22Rv1 (cell line): Measurements from ENCODE around the gene RB1.
A peak's percentile ranks its signal among the peaks of the same experiment; 100 is the strongest.
"Not testable (repeated sequence)": the region's sequence is repeated elsewhere in the genome, so short reads cannot be mapped to it uniquely, and the experiment has no call there.

Experiments
- H3K27ac ChIP-seq: fragments of 450-650 bp; 2 replicates; pipeline ENCODE4 v1.5.1; 2017
- ZFX ChIP-seq: fragments of 450-650 bp; IDR thresholded peaks from 2 replicates; pipeline ENCODE4 v1.6.1; 2017; ENCODE audit warnings: antibody characterized with exemption, borderline replicate concordance
- TF ChIP-seq, protein P1 (sequence below): fragments of 450-650 bp; IDR thresholded peaks from 2 replicates; pipeline ENCODE4 v1.5.1; 2017; ENCODE audit warnings: mild to moderate bottlenecking

The RB1 gene

DNA sequence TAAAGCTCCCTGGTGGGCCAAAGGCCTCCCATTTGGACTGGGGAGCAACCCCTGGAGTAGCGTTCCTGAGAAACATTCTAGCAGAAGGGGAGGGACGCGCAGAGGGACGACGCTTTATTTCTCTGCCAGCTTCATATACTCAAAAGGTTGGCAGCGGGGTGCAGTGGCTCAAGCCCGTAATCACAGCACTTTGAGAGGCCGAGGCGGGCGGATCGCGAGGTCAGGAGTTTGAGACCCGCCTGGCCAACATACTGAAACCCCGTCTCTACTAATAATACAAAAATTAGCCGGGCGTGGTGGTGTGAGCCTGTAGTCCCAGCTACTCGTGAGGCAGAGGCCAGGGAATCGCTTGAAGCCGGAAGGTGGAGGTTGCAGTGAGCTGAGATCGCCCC lies 16.8 kb downstream of the RB1 start:
- no peak overlapping the region for H3K27ac ChIP-seq
- TF ChIP-seq, protein P1, sequence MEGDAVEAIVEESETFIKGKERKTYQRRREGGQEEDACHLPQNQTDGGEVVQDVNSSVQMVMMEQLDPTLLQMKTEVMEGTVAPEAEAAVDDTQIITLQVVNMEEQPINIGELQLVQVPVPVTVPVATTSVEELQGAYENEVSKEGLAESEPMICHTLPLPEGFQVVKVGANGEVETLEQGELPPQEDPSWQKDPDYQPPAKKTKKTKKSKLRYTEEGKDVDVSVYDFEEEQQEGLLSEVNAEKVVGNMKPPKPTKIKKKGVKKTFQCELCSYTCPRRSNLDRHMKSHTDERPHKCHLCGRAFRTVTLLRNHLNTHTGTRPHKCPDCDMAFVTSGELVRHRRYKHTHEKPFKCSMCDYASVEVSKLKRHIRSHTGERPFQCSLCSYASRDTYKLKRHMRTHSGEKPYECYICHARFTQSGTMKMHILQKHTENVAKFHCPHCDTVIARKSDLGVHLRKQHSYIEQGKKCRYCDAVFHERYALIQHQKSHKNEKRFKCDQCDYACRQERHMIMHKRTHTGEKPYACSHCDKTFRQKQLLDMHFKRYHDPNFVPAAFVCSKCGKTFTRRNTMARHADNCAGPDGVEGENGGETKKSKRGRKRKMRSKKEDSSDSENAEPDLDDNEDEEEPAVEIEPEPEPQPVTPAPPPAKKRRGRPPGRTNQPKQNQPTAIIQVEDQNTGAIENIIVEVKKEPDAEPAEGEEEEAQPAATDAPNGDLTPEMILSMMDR, result no peak
- no peak for TF ChIP-seq ZFX

DNA sequence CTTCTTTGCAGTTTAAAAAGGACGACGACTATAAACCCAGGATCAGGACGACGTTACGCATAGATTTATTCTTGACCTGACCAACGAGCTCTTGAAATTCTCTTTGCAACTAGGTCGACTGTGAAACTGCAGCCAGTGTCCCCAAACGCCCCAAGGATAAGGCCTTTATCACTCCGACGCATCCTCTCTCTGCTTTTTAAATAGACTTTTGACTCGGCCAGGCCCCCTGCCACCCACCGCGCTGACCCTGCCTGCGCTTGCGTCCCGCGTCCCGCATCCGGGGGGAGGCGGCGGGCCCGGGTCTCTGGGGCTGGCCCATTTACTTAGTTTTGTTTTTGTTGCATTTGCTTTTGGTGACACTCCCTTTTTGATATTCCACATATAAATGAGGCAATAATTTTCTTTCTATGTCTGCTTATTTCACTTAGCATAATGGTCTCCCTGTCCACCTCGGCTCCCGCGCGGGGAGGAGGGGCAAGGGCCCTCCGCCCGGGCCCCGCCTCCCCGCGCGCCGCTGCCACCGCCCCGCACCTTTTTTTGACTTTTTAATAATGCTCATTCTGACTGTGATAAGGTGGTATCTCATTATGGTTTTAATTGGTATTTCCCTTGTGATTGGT lies 17.4 kb downstream of the RB1 start:
- H3K27ac ChIP-seq, result no peak overlapping the region
- no peak for TF ChIP-seq ZFX
- TF ChIP-seq, protein P1, result no peak

DNA sequence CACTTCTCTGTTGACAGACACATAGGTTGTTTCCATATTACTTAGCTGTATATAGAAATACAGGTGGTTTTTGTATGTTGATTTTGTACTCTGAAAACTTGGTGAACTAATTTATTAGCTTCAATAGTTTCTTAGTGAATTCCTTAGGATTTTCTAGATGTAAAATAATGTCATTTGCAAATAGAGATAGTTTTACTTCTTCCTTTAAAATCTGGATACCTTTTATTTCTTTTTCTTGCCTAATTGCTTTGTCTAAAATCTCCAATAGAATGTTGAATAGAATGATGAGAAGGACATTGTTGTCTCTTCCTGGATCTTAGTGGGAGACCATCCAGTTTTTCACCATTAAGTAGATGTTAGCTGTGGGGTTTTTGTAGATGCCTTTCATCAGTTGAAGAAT lies 18.7 kb downstream of the RB1 start:
- no peak overlapping the region for H3K27ac ChIP-seq
- TF ChIP-seq, protein P1, result no peak
- no peak for TF ChIP-seq ZFX

DNA sequence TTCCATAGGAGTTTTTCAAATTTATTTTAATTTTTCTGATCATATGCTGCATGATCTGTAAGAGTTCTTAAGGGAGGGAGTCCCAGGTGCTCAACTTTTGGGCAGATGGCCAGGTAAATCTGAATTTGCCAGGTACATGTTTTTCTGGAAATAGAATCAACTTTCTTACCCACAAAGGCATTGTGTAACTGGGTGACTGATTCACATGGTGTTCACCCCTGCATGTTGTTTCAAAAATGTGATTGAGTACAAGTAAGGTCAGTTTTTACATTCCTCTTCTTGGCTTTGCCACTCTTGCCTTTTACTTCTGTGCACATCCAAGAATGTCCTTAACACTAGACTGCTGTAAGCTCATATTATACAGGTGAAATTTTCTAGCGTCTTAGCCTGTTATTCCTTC lies 30.4 kb downstream of the RB1 start:
- H3K27ac ChIP-seq, result peak overlapping the region; percentile 18; the same call in 1 of the 2 replicates

DNA sequence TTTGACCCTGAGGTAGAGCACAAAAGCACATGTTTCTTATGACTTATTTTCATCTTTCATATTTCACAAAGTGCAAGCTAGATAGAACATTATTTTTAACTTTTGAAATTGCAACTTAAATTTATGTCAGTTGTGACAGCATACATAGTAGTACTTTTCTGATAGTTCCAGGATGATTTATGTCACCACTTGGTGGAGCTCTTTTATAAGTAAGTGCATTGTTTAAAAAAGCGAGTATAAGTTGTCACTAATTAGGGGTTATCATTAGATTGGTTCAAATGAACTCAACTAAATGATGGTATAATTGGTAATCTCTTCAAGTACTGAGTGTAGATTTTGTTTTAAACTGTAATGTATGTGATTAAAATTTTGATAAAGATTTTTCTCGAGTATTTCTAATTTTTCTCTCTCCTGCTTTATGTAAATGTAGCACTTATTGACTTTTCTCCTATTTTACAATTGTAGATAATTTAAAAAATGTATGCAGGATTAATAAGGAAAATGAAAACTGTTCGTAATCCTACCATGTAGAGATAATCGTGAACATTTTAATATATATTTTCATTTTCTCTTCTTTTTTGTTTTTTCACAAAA lies 31.1 kb downstream of the RB1 start:
- TF ChIP-seq, protein P1, result peak; percentile 76
- TF ChIP-seq ZFX, result no peak
- no peak overlapping the region for H3K27ac ChIP-seq

More for the DNA sequence above, 30.4 kb downstream of the RB1 start:
- no peak for TF ChIP-seq ZFX
- TF ChIP-seq, protein P1, result no peak

DNA sequence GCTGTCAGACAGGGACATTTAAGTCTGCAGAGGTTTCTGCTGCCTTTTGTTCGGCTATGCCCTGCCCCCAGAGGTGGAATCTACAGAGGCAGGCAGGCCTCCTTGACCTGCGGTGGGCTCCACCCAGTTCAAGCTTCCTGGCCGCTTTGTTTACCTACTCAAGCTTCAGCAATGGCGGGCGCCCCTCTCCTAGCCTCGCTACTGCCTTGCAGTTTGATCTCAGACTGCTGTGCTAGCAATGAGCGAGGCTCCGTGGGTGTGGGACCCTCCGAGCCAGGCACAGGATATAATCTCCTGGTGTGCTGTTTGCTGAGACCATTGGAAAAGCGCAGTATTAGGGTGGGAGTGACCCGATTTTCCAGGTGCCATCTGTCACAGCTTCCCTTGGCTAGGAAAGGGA lies 35.6 kb downstream of the RB1 start:
- H3K27ac ChIP-seq, result not testable (repeated sequence)

DNA sequence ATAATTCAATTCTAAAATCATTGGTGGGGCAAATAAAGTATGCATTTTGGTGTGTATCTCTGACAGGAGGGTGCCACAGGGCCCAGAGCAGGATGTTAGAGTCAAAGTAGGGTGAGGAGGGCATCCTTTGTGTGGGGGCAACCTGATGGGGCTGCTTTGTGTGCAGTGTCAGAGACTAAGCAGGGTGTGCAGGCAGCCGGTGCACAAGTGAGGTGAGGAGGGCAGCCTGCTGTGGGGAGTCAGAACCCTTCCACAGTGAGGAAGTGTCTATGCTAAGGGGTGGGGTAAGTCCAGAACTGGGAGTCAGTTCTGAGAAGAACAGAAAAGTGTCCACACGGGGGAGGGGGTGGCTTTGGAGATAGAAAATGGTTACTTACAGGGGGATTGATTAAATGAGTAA lies 40.7 kb downstream of the RB1 start:
- no peak for TF ChIP-seq ZFX
- TF ChIP-seq, protein P1, result no peak
- H3K27ac ChIP-seq, result no peak overlapping the region

GRCh38 chr13:48346583-48346982 lies 43.0 kb downstream of the RB1 start:
- TF ChIP-seq, protein P1, result no peak
- no peak for TF ChIP-seq ZFX
- no peak overlapping the region for H3K27ac ChIP-seq
